ENCODE data around the gene PPP1CC.
"Not testable (repeated sequence)": the region's sequence is repeated elsewhere in the genome, so short reads cannot be mapped to it uniquely, and the experiment has no call there.

Gene PPP1CC

DNA sequence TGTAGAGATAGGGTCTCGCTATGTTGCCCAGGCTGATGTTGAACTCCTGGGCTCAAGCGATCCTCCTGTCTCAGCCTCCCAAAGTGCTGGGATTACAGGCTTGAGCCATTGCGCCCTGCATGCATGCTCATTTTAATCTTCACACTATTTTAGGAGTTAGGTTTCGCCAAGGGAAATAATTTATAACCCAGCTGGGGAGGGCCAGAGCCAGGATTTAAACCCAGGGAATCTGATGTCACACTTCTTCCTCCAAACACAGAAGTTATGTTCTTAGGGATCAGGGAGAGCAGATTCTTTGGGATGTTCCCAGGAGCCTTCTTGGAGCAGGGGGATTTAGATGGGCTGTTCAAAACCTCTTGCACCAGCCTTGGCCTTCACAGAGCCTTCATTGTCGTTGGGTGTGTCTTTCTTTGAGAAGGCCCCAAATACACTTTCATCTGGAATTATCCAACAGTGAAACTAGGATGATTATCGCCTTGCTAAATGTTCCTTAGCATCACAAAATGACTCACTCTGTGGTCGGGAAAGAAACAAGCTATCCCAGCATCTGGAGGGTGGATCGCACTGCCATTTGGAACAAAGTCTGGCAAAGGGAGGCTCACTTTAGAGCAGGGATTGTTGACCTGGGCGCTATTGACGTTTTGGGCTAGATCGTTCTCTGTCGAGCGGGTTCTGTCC lies 8.2 kb upstream of the PPP1CC start:
- DNase-seq = no peak

- DNase-seq = no peak
Observed at GRCh38 chr12:110746550-110746949, 3.9 kb upstream of the PPP1CC start.

GRCh38 chr12:110745542-110746284 lies 3.0 kb upstream of the PPP1CC start:
- no peak for DNase-seq

- DNase-seq = no peak
Observed at GRCh38 chr12:110744601-110745264, 2.0 kb upstream of the PPP1CC start.

DNA sequence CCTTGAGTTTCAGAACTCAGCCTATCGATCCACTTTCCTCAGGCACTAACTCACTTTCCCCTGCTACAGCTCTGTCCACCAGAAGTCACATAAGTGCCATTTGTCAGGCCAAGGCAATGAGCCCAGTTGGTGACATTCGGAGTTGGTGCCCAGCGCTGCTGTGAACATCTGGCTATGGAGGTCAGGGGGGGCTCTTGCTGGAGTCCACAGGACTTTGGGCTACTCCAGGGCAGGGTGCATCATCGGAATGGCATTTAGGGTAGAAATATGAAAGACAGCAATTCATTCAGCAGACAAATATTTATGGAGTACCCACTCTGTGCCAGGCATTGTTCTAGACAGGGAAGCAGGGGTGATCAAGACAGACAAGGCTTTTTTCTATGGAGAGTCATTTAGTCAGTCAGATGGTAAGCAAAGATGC lies 1.5 kb upstream of the PPP1CC start:
- no peak for DNase-seq

- DNase-seq = no peak
Observed at GRCh38 chr12:110743571-110744093, 941 bp upstream of the PPP1CC start.

DNA sequence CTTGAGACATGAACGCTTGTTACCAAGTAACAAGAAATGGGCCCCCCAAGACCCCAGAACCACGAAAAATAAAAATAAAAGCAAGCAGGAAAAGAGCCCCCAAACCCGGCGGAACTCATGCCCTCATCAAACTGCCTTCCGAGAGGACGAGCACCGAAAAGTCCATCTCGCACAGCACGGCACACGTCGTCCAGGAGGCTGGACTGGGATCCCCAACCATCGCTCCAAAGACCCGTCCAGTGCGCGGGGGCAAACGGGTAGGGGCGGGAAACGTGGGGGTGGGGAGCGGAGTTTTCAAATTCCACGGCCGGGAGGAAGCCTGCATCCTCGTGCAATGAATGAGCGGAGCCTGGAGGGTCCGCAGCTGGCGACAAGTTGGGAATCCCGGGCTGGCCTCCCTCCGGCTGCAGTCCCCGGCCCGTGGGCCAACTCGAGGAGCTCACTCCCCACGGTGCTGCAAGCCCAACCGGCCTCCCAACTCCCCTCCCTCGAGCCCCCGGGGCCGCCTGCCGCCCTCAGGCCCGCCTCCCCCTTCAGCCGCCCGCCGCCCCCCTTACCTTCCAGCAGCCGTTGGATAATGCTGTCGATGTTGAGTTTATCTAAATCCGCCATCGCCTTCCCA lies 484 bp downstream of the PPP1CC start:
- peak; percentile 23 for DNase-seq

- DNase-seq = peak; percentile 23
Observed at GRCh38 chr12:110741341-110742095, 1.2 kb downstream of the PPP1CC start.

GRCh38 chr12:110739894-110740293 lies 2.8 kb downstream of the PPP1CC start:
- DNase-seq = no peak

DNA sequence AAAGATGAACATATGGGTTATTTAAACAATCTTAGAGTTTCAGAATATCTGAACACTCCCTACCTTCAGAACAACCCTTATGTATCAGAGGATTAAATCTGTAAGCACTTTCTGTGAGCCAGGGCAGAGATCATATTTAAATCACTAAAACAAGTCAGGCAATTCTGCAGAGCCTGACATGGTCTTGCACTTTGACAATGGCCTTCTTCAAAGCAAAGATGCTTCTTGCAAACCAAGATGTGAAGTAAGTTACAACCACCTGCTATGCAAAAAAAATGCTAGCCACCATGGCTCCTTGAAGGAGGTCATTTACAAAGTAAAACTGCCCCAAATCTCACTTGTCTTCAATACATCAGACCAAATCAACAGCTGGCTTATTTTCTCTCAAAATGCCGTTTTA lies 3.2 kb downstream of the PPP1CC start:
- no peak for DNase-seq

DNA sequence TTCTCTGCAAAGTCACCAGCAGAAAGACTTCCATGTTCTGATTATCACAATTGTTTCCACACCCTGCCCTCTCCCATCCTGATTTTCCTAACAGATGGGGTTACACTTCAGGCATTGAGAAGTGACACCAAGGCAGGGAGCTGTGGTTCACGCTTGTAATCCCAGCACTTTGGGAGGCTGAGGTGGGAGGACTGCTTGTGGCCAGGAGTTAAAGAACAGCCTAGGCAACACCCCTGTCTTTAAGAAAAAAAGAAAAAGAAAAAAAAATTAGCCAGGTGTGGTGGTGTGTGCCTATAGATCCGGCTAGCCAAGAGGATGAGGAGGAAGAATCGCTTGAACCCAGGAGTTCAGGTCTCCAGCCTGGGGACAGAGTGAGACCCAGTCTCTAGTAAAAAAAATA lies 5.2 kb downstream of the PPP1CC start:
- DNase-seq = no peak

DNA sequence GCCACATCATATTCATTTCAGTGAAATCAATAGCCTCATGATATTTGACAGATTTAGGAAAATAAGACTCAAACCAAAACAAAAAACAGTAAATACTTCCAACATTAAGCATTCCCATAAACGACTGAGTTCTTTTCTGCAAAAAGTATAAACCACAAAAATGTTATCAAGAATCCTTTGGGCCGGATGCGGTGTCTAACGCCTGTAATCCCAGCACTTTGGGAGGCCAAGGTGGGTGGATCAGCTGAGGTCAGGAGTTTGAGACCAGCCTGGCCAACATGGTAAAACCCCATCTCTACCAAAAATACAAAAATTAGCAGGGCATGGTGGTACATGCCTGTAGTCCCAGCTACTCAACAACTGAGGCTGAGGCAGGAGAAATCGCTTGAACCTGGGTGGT lies 5.7 kb downstream of the PPP1CC start:
- not testable (repeated sequence) for DNase-seq

GRCh38 chr12:110733900-110734299 lies 8.8 kb downstream of the PPP1CC start:
- no peak for DNase-seq

GRCh38 chr12:110733089-110733715 lies 9.5 kb downstream of the PPP1CC start:
- DNase-seq = no peak

DNA sequence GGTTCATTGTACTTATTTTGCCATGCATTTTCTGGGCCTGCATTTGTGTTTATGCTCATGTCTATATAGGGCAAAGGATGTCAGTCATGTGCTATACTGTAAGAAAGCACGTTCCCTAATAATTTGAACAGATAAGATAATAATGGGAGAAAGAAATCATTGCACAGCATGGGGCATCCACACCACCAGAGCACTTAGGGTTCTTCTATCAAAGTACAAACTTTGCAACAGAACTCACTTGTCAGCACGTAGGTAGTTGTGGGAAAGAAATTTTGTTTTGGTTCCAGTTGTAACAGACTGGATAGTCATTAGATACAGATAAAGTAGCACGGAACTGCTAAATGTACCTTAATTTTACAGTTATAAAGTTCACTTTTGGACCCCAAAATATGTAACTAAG lies 10.1 kb downstream of the PPP1CC start:
- no peak for DNase-seq

- no peak for DNase-seq
Observed at GRCh38 chr12:110731479-110731878, 11.2 kb downstream of the PPP1CC start.

DNA sequence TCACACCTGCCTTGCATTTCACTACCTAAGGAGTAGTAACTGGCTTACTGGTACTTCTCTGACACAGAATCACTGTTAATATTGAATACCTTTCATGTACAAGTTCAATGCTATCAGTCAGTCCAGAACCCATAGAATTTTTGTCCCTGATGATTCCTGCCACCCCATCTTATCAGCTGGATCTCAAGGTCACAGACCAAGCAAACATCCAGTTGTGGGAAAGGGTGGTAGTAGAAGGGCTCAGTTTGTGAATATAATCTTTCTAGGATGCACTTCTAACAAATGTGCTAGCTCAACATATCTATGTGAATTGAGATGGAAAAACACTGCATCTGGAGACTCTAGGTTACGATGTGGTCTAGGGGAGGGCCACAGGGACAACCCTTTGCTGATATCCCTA lies 14.1 kb downstream of the PPP1CC start:
- no peak for DNase-seq

GRCh38 chr12:110726708-110727369 lies 15.9 kb downstream of the PPP1CC start:
- no peak for DNase-seq

DNA sequence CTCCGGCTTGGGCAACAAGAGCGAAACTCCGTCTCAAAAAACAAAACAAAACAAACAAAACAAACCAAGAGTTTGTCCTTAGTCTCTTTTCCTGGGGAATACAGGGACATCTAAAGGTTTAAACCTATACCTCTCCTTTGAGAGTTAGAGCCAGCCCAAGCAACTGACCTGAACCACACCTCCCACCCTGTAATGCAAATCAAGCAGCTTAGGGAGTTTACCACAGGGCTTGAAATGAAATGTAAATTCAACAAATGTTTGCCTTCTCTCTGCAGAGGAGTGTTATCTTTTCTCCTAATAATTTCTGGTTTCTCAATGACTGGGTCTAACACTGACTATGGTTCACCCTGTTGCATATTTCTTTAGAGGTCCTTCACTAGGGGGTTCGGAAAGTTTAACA lies 16.7 kb downstream of the PPP1CC start:
- no peak for DNase-seq

GRCh38 chr12:110725267-110725666 lies 17.4 kb downstream of the PPP1CC start:
- no peak for DNase-seq

GRCh38 chr12:110722892-110723291 lies 19.8 kb downstream of the PPP1CC start:
- not testable (repeated sequence) for DNase-seq

DNA sequence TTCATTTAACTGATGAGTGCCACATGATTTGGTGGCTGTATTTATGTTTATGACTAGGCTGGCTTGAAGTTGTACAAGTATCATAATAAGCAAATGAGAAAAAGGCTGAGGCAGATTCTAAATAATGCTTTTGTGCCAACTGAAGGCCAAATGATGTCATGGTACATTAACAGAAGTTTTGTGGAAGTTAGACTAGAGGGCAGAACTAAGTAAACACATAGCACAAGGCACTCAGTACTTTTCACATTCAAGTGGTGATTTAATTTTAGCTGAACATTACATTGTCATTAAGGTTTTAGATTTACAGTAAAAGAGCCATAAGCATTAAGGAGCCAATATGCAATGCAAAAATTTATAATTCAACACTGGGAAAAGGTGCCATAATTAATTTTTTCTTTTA lies 21.1 kb downstream of the PPP1CC start:
- no peak for DNase-seq
